LNCAP (cell line): ENCODE results near the gene ZSWIM1.

Source experiments
- CTCF ChIP-seq: fragments of 450-650 bp; IDR thresholded peaks from 2 replicates; pipeline ENCODE4 v1.5.1; 2017; ENCODE audit warnings: mild to moderate bottlenecking

ZSWIM1 gene

GRCh38 chr20:45880988-45881788 is at the start of gene ZSWIM1:
ZSWIM1 (plus strand) TSS chr20:45881227; CDS start chr20:45882593, 1,366 bp downstream.
- no peak for TF ChIP-seq CTCF

GRCh38 chr20:45832619-45833018 is 48.4 kb upstream of the ZSWIM1 start:
- no peak for TF ChIP-seq CTCF

- no peak for TF ChIP-seq CTCF
Observed at GRCh38 chr20:45833030-45833882, 47.8 kb upstream of the ZSWIM1 start, which contains the start of gene SNX21. SNX21 (plus strand) TSS chr20:45833799; CDS start chr20:45833920, 121 bp downstream.

- no peak for TF ChIP-seq CTCF
Observed at GRCh38 chr20:45833883-45834796, 46.9 kb upstream of the ZSWIM1 start.

- TF ChIP-seq CTCF, result no peak
Observed at GRCh38 chr20:45834797-45835161, 46.2 kb upstream of the ZSWIM1 start.

- TF ChIP-seq CTCF, result no peak
Observed at GRCh38 chr20:45835329-45835765, 45.7 kb upstream of the ZSWIM1 start.

GRCh38 chr20:45835825-45836224 is 45.2 kb upstream of the ZSWIM1 start:
- no peak for TF ChIP-seq CTCF
